SK-N-MC (cell line): Measurements from ENCODE around the gene ARSG.
A peak's percentile ranks its signal among the peaks of the same experiment; 100 is the strongest.

Source experiments
- DNase-seq: peaks from one replicate; pipeline ENCODE4 v3.0.0-alpha.2; 2011; ENCODE audit warnings: low read depth, low spot score
- H3K27ac ChIP-seq: fragments of 200-600 bp; sonication (generic); 2 replicates; pipeline ENCODE4 v1.5.1; 2016; ENCODE audit warnings: mixed run types
- H3K36me3 ChIP-seq: fragments of 200-600 bp; sonication (generic); 2 replicates; pipeline ENCODE4 v1.6.1; 2017; ENCODE audit warnings: antibody characterized with exemption, low read length, mixed read lengths; ENCODE audit not compliant: insufficient read depth
- H3K4me3 ChIP-seq: fragments of 200-600 bp; sonication (generic); 2 replicates; pipeline ENCODE4 v1.5.1; 2016
- H3K9ac ChIP-seq: fragments of 200-600 bp; sonication (generic); 2 replicates; pipeline ENCODE4 v1.8.0; 2017; ENCODE audit warnings: mixed run types, mixed read lengths; ENCODE audit not compliant: insufficient read length
- H3K9me3 ChIP-seq: fragments of 200-600 bp; sonication (generic); 2 replicates; pipeline ENCODE4 v1.6.1; 2017; ENCODE audit warnings: low read depth, mild to moderate bottlenecking, antibody characterized with exemption, low read length, moderate library complexity, mixed read lengths
- EZH2 ChIP-seq: fragments of 200-600 bp; sonication (generic); IDR thresholded peaks from one replicate; pipeline ENCODE4 v1.6.1; 2017; ENCODE audit warnings: antibody characterized with exemption
- FOXP2 ChIP-seq: optimal IDR thresholded peaks from 2 replicates; pipeline ENCODE3; 2011; ENCODE audit warnings: mild to moderate bottlenecking, moderate library complexity; ENCODE audit not compliant: insufficient read depth; ENCODE audit errors: extremely low read length, control extremely low read depth
- POLR2AphosphoS5 ChIP-seq: IDR thresholded peaks from 2 replicates; pipeline ENCODE4 v1.6.1; 2012; ENCODE audit warnings: mild to moderate bottlenecking, low read depth, low read length, borderline replicate concordance

ARSG gene

DNA sequence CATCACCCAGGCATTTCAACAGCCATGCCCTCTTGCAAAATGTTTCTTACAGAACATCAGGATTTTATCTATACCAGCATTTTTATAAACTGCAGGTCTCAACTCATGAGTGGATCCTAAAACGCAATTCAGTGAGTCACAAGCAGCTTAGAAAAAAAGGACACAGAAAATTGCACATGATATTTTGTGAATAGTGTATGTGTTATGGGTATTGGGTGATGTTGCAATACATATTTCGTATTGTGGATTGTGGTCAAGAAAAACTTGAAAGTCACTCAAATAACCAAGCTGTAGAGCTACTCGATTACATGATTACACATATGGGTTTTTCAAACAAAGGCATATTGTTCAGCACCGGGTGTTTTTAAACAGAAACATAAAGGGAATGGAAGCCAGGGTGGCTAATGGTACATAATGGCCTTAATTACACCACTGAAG lies 164.6 kb downstream of the ARSG start:
- Histone ChIP-seq H3K36me3 (no peaks in the 10 kb centered on the region), H3K27ac (no peak overlapping the region), H3K4me3 (no peak overlapping the region), H3K9me3 (no peaks in the 10 kb centered on the region), H3K9ac (no peak overlapping the region)
- TF ChIP-seq FOXP2, result no peak
- no peak for TF ChIP-seq POLR2AphosphoS5
- TF ChIP-seq EZH2, result no peak
- DNase-seq, result no peak

DNA sequence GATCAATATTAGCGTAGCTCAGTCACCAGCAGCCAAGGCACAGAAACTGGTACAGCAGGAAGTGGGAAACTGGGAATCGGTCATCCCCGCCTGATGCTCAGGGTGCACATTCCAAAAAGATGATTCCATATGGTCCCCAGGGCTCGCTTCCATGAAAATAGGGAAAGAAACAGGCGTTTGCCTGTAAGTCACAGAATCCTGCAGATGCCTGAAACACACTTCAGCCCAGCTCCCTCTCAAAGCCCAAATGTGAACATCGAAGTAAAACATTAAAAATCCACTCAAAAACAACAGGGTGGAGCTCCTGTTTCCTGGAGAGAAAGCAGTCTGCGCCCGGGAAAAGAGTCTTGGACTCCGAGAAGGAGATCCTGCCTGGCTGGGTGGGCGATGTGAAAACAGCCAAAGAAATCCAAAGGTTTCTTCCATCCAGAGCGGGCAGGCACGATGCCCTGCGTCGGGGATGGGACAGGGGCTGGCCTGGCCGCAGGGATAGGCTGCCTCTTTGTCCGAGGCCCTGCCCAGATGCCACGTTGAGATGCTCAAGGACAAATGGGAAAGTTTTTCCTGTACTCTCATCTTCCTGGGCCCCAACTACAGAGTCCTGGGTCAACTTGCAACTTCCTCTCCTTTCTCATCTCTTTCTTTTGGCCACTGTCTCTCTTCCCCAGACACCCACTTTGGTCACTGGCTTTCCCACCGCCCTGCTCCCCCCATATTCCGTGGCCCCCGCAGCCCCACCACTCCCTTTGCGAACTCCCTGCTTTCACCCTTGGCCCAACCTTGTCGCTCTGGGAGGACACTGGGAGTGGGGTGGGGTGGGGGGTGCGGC lies 165.3 kb downstream of the ARSG start:
- TF ChIP-seq EZH2 (no peak), FOXP2 (no peak), POLR2AphosphoS5 (no peak)
- H3K27ac ChIP-seq, result no peak overlapping the region
- H3K4me3 ChIP-seq, result peak overlapping the region; percentile 75
- DNase-seq, result no peak
- H3K9ac ChIP-seq, result no peak overlapping the region
- no peaks in the 10 kb centered on the region for H3K9me3 ChIP-seq
- H3K36me3 ChIP-seq, result no peaks in the 10 kb centered on the region

DNA sequence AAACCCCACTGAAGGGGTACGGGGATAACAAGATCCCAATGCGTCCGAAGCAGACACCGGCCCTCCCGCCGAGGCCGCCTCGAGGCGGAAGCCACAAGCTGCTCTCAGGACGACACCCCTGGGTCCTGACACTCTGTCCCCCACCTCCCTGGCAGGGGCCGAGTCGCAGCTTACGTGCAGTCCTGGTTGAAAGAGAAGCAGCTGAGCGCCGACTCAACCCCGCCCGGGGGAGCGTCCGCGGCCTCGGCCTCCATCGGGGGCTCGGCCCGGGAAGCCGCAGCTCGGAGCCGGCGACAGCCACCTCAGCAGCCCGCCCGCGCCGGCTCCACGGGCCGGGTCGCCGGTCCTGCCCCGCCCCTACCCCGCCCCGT lies 165.9 kb downstream of the ARSG start, which contains the start of gene WIPI1:
Gene WIPI1 (minus strand): TSS at position 329 of the 371 bp plus-strand sequence. CDS start 75 bp downstream, at position 254.
- DNase-seq, result no peak
- Histone ChIP-seq H3K36me3 (no peaks in the 10 kb centered on the region), H3K27ac (no peak within 1 kb of the TSS), H3K4me3 (peak within 1 kb of the TSS; percentile 75), H3K9me3 (no peaks in the 10 kb centered on the region), H3K9ac (no peak within 1 kb of the TSS)
- TF ChIP-seq FOXP2 (no peak), POLR2AphosphoS5 (no peak), EZH2 (no peak)

DNA sequence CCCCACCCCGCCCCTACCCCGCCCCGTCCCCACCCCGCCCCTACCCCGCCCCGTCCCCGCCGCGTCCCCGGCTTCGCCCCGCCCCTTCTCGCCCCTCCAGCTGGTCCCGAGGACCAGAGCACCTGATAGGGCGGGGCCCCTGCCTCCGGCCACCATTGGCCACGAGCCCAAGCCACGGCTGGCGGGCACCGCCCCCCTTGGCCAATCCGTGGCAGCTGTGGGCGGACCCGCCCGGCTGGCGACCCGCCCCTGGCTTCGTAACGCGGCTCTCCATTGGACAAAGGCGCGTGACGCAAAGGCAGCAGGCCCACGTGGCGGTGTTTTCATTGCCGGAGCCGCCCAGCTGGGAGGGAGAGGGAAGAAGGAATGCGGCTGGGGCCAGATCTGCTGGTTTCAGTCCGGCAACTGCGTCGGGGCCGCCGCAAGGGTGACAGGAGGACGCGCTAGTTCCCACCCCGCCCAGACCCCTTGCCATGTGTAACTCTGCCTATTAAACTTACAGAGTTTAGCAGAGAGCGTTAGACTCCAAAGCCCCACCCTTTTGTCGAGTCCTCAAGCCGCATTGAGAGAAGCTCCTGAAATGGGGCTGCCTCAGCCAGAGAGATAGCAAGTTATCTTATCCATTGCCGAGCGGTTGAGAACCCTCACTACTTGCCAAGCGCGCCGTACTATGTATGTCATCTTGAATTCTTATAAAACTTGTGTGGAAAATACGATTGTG lies 166.4 kb downstream of the ARSG start:
- Histone ChIP-seq H3K9me3 (no peaks in the 10 kb centered on the region), H3K9ac (no peak overlapping the region), H3K4me3 (peak overlapping the region; percentile 74), H3K27ac (no peak overlapping the region), H3K36me3 (no peaks in the 10 kb centered on the region)
- TF ChIP-seq EZH2, result no peak
- no peak for TF ChIP-seq POLR2AphosphoS5
- TF ChIP-seq FOXP2, result no peak
- DNase-seq, result peak; percentile 66

DNA sequence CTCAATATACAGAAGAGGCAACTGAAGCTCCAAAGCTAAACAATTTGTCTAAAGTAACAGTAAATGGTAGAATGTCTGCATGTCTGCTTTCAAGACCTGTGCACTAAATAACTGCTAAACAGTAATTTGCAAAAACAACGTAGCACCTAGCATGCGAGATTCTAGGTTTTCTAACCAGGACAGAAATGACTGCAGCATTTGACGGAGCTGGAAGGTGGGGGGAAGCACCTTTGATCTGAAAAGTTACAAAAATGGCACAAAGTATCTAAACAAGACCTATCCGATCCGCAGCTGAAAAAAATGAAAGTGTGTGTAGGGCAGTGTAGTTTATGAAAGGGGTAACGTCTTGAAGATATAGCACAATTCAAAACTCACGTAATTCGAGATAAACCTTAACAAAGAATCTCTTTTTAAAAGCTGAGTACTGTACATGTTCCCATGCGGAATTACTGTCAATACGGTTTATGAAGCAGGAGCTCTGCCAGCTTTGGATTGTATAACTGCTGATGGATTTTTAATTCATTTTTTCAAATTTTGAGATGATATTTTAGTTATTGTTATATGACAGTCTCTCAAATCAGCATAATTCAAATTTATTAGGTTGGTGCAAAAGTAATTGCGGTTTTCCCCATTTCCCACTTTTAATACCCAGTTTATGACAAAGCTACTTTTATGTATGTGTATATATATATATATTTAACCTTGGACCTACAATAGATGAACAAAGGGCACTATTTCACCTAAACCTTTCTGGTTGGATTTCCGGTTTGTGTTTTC lies 167.2 kb downstream of the ARSG start:
- TF ChIP-seq FOXP2, result no peak
- H3K9me3 ChIP-seq, result no peaks in the 10 kb centered on the region
- peak overlapping the region; percentile 74 for H3K4me3 ChIP-seq
- H3K27ac ChIP-seq, result no peak overlapping the region
- H3K9ac ChIP-seq, result no peak overlapping the region
- no peak for DNase-seq
- H3K36me3 ChIP-seq, result no peaks in the 10 kb centered on the region

DNA sequence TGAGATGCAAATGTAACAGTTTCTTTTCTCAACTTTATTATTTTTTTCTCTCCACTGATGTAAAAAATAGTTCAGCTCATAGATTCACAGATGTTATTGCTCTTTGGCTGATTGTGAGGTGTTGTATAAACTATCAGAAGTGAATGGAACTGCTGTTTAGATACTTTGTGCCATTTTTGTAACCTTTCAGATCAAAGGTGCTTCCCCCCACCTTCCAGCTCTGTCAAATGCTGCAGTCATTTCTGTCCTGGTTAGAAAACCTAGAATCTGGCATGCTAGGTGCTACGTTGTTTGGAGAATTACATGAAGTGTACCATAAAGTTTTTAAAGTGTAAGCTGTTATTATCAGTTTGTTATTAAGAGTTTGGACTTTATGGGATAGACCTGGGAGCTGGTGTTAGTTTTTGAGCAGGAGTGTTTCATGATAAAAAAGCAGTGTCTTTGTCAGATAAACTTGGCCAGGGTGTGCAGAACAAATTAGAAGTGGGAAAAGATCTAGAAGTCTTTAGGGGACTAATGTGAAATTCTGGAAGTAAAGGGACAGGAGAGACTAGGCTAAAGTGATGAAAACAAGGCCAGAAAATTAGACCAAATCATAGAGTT lies 167.8 kb downstream of the ARSG start:
- Histone ChIP-seq H3K9ac (no peak overlapping the region), H3K9me3 (no peaks in the 10 kb centered on the region), H3K4me3 (no peak overlapping the region), H3K27ac (no peak overlapping the region), H3K36me3 (no peaks in the 10 kb centered on the region)
- no peak for DNase-seq
- TF ChIP-seq EZH2 (no peak), FOXP2 (no peak), POLR2AphosphoS5 (no peak)

DNA sequence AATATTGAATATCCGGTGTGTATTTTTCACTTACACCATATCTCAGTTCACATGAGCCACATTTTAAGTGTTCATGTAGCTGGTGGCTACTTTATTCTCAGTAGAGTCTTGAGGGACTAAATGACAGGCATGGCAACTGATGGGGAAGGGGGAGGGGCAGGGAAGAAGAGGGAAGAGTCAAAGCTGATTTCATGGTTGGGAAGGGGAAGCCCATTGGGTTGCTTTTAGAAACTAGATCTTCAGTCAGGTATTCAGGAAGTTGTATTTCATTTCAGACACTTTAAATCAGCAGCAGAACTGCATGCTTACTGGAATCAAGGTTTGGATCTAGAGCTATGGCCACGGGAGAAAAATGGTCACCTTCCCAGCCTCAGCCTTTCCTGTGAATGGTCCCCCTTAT lies 168.9 kb downstream of the ARSG start:
- H3K9ac ChIP-seq, result no peak overlapping the region
- H3K27ac ChIP-seq, result no peak overlapping the region
- no peaks in the 10 kb centered on the region for H3K9me3 ChIP-seq
- H3K36me3 ChIP-seq, result no peaks in the 10 kb centered on the region
- TF ChIP-seq FOXP2, result no peak
- TF ChIP-seq POLR2AphosphoS5, result no peak
- no peak overlapping the region for H3K4me3 ChIP-seq
- no peak for DNase-seq

DNA sequence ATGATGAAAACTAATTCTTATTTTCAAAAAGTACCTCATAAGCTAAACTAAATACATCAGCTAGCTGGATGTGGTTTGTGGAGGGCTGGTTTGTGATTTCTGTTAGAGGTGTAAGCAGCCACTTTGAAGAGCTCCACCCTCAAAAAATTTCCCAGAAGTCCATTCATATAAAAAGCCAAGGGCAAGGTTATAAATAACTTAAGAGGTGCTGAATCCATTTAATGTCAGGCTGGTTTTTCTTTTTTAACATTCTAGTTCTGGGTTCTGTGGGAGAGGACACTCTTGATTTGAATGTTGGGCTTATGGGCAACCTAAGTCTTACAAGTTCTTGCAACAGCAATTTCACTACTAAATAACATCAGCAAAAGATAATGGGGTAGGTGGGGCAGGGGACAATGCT lies 169.4 kb downstream of the ARSG start:
- Histone ChIP-seq H3K36me3 (no peaks in the 10 kb centered on the region), H3K27ac (no peak overlapping the region), H3K9me3 (no peaks in the 10 kb centered on the region), H3K9ac (no peak overlapping the region), H3K4me3 (no peak overlapping the region)
- no peak for TF ChIP-seq EZH2
- no peak for TF ChIP-seq POLR2AphosphoS5
- no peak for TF ChIP-seq FOXP2
- no peak for DNase-seq
